KOPT-K1 (cell line): Measurements from ENCODE around the gene ST6GALNAC2.
"Not testable (repeated sequence)": the region's sequence is repeated elsewhere in the genome, so short reads cannot be mapped to it uniquely, and the experiment has no call there.

Experiments used
- H3K27ac ChIP-seq: fragments of 200-600 bp; sonication (generic); 2 replicates; pipeline ENCODE4 v1.5.1; 2016; ENCODE audit warnings: antibody characterized with exemption, mild to moderate bottlenecking, low read depth, low read length; ENCODE audit not compliant: poor library complexity, severe bottlenecking
- H3K36me3 ChIP-seq: fragments of 200-600 bp; sonication (generic); 2 replicates; pipeline ENCODE4 v1.5.1; 2017; ENCODE audit warnings: antibody characterized with exemption, mild to moderate bottlenecking, low read length, moderate library complexity; ENCODE audit not compliant: insufficient read depth
- H3K9me3 ChIP-seq: fragments of 200-600 bp; sonication (generic); 2 replicates; pipeline ENCODE4 v1.5.1; 2017; ENCODE audit warnings: antibody characterized with exemption, low read length, mild to moderate bottlenecking; ENCODE audit not compliant: insufficient read depth, poor library complexity, severe bottlenecking

The ST6GALNAC2 gene

GRCh38 chr17:76528156-76528527, 57.5 kb downstream of the ST6GALNAC2 start:
- H3K36me3 ChIP-seq, result no peaks in the 10 kb centered on the region
- no peaks in the 10 kb centered on the region for H3K9me3 ChIP-seq
- peak overlapping the region; percentile 12 for H3K27ac ChIP-seq

DNA sequence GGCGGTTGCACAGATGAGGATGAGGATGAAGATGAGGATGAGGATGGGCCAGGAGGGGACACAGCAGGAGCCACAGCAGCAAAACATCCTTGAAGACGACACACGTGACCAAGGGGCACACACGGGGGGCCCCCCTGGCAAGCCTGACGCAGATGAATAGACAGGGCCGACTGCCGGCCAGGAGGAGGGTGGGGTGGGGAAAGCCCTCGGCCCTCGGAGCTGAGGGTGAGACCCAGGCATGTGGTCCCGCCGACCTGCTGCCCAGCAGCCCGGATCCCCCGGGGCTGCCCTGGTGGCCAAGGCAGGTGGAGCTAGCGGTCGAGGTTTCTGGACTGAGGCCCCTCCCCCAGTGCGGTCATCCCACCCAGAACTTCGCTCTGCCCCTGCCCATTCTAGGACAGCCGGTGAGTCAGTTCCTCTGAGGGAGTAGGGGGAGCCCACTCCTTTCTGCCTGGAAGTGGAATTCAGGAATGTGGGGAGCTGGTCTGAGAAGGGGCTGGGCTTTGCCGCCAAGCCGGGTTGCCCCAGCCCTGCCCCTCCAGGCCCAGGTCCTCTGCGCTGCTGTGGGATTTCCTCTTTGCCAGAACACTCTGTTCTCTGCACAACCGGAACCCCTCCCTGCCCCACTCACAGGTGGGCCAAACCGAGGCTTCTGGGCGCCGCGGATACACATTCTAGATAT, 58.1 kb downstream of the ST6GALNAC2 start:
- H3K27ac ChIP-seq, result peak overlapping the region; percentile 6

DNA sequence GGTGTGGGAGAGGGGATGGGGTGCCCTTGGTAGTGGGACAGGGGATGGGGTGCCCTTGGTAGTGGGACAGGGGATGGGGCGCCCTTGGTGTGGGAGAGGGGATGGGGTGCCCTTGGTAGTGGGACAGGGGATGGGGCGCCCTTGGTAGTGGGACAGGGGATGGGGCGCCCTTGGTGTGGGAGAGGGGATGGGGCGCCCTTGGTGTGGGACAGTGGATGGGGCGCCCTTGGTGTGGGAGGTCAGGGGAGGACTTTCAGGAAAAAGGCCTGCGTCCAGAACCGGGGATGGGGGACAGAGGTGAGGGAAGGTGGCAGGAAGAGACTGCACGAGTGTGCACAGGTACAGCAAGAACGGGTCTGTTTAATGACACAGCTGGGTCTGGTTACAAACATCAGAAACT, 58.6 kb downstream of the ST6GALNAC2 start:
- not testable (repeated sequence) for H3K27ac ChIP-seq, H3K9me3 ChIP-seq

More for the DNA sequence above, 58.1 kb downstream of the ST6GALNAC2 start:
- Histone ChIP-seq H3K36me3 (no peaks in the 10 kb centered on the region), H3K9me3 (no peaks in the 10 kb centered on the region)

GRCh38 chr17:76525513-76525833, 60.2 kb downstream of the ST6GALNAC2 start:
- not testable (repeated sequence) for H3K27ac ChIP-seq

More for the DNA sequence above, 58.6 kb downstream of the ST6GALNAC2 start:
- H3K36me3 ChIP-seq, result not testable (repeated sequence)

DNA sequence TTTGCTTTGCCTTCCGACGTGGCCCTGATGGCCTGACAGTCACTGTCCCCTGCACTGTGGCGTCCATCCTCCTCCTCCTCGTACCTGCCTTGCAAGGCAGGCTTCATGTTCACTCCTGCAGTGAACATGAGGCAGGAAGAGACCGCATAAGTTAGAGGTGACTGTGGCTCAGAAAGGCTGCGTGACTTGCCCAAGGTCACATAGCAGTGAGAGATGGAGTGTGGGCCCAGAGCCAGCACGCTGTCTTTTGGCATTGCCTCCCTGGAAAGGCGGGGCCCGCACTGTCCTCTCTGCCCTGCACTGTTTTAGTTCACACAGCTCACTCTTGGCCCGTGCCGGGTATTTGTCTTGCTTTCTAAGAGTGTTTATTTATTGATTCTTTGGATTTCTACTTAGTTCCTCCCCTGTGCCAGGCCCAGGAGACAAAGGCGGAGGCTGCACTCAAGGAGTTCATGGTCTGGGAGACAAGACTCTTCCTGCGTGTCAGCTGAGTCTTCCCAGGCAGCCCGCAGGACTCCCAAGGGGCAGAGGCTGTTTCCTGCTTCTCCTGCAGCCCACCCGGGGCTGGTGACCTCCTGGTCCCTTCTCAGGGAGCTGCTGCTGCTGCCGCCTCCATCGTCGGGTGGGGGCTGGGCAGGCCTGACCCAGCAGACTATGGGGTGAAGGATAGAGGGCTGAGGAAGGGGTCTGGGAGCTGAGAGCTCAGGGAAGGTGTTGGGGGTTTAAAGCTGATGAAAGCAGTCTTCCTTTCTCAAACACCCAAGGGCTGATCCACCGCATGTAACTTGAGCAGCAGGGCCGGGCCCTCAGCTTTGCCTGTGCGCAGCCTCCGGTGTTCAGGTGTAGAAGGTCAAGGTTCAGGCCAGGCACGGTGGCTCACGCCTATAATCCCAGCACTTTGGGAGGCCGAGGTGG, 60.8 kb downstream of the ST6GALNAC2 start:
- no peaks in the 10 kb centered on the region for H3K36me3 ChIP-seq
- H3K9me3 ChIP-seq, result no peaks in the 10 kb centered on the region
- H3K27ac ChIP-seq, result no peak overlapping the region

More at GRCh38 chr17:76525513-76525833, 60.2 kb downstream of the ST6GALNAC2 start:
- H3K9me3 ChIP-seq, H3K36me3 ChIP-seq: not testable (repeated sequence)

DNA sequence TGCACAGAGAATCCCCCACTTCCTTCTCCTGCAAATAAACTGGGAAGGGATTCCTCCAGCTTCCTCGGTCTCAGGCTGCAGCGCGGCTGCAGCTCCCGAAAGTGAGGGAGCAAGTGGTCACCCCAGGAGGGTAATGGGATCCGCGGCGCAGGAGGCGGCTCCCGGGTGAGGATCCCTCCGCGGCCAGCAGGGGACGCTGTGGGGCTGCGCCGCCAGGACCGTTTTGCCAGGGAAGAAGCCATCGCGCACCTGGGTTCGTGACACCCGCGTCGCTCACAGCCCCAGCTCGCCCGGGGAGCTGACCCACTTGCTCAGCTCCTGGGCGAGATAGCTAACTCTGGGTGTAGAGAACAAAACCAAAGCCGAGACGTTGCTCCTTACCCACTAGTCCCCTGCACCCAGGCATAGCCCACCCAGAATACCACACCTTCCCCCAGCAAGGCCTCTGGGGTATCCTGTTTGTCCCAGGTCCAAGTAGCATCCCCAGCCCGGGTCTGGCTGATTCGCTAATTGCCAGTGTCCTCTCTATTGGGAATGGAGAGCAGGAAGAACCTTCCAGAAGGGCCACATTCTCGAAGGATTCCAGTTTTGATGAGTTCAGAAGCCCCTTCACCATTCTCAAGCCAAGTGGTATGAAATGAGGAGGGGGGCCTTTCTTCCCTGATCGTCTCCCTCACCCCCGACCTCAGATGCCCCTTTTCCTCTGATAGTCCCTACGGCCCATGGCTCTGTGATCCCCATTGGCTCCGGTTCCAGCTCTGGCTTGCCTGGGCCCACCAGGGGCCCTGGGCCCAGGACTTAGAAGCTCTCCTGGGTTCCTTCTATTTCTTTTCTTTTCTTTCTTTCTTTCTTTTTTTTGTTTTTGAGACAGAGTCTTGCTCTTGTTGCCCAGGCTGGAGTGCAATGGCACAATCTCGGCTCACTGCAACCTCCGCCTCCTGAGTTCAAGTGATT, 62.3 kb downstream of the ST6GALNAC2 start:
- Histone ChIP-seq H3K36me3 (no peaks in the 10 kb centered on the region), H3K9me3 (no peaks in the 10 kb centered on the region), H3K27ac (no peak overlapping the region)

GRCh38 chr17:76521683-76522082, 64.0 kb downstream of the ST6GALNAC2 start:
- not testable (repeated sequence) for H3K27ac ChIP-seq, H3K36me3 ChIP-seq, H3K9me3 ChIP-seq

GRCh38 chr17:76521262-76521661, 64.4 kb downstream of the ST6GALNAC2 start:
- Histone ChIP-seq H3K9me3 (no peaks in the 10 kb centered on the region), H3K36me3 (no peaks in the 10 kb centered on the region), H3K27ac (no peak overlapping the region)

DNA sequence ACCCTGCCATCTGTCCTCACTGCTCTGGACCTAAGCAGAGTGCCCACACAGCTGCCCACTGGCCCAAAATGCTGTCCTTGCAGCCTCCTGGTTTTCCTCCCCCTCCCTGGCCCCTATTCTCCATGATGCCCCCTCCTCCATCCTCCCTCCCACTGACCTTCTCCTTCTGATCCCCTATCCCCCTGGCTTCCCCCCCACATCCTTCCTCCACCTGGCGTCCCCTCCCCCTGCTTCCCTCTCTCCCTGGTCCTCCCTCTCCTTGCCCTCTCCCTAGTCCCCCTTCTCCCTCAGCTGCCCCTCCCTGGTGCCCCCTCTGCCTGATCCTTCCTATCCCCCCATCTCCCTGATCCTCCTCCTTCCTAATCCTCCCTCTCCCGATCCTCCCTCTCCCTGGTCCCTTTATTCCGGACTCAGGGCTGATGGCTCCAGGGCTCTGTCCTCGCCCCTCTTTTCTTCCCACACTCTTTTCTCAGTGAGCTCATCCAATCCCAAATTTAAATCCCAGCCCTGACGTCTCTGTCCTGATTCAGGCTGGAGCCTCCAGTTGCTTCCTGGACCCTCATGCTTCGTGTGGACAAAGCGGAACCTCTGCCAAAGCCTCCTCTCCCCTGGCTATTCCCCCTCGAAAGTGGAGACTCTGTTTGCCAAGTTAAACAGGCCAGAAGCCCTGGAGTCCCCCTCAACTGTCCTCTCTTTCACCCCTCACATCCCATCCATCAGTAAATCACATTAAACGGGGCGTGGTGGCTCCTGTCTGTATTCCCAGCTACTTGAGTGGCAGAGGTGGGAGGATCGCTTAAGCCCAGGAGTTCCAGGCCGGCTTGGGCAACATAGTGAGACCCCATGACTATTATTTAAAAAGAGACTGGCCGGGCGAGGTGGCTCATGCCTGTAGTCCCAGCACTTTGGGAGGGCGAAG, 66.4 kb downstream of the ST6GALNAC2 start:
- Histone ChIP-seq H3K27ac (no peak overlapping the region), H3K36me3 (no peaks in the 10 kb centered on the region), H3K9me3 (no peaks in the 10 kb centered on the region)

GRCh38 chr17:76517638-76518038, 68.0 kb downstream of the ST6GALNAC2 start:
- H3K9me3 ChIP-seq, result no peaks in the 10 kb centered on the region
- H3K36me3 ChIP-seq, result no peaks in the 10 kb centered on the region
- no peak overlapping the region for H3K27ac ChIP-seq
